HCT116 (cell line): ENCODE results near the gene PLEKHM3. TPM values are rescaled to one million over a fixed set of nuclear protein-coding genes. Genes with fewer than 3 reads are reported as not detected.

ENCODE experiments used
- ATAC-seq: fragments of 200-7000 bp; cut with Tn5 transposase; 2 replicates; pipeline ENCODE4 v1.9.1; 2020; ENCODE audit warnings: mild to moderate bottlenecking, moderate library complexity
- BruUV-seq: library from RNA; stranded (reverse); fragments of 400-500 nt; replicated peaks from 2 replicates; lab custom pipeline; 2021; lab: Mats Ljungman, UMichigan
- CTCF ChIA-PET: fragments of 300-600 bp; sonication (Branson Sonifier 250); formaldehyde crosslinking; loops from one replicate; lab custom pipeline; 2021; ENCODE audit warnings: antibody characterized with exemption; lab: Charles Lee
- POLR2A ChIA-PET: fragments of 300-600, 350-600 bp; sonication (Branson Sonifier 250); formaldehyde crosslinking; loops from one replicate; lab custom pipeline; 2021; ENCODE audit warnings: antibody characterized with exemption; lab: Charles Lee
- RAD21 ChIA-PET, 2 experiments: fragments of 300-600 bp; sonication (Branson Sonifier 250); formaldehyde crosslinking; loops; one replicate each; lab custom pipeline; 2023; ENCODE audit warnings: low total read pairs in 2 of 2; ENCODE audit not compliant: uncharacterized antibody in 2 of 2, unreplicated experiment in 2 of 2, low non-redundant PET in 1 of 2; lab: Charles Lee
- DNase-seq: peaks from one replicate; pipeline ENCODE4 v3.0.0-alpha.2; 2010; ENCODE audit warnings: low read depth, low spot score
- H2AFZ ChIP-seq: fragments of 200-600 bp; shearing (Covaris generic), sonication (generic); 2 replicates; pipeline ENCODE4 v1.6.1; 2017; ENCODE audit warnings: low read depth, mixed run types, mixed read lengths, antibody characterized with exemption, low read length; ENCODE audit not compliant: poor library complexity, severe bottlenecking
- H3K27ac ChIP-seq: 2 replicates; pipeline ENCODE4 v1.5.1; 2012; ENCODE audit warnings: low read depth, low read length
- H3K27me3 ChIP-seq: fragments of 200-600 bp; sonication (generic); 2 replicates; pipeline ENCODE4 v1.6.1; 2016; ENCODE audit warnings: mixed run types, low read length, mixed read lengths; ENCODE audit not compliant: insufficient read depth
- H3K36me3 ChIP-seq, 2 experiments: fragments of 200-500 bp in 1 of 2; fragments of 200-600 bp in 1 of 2; sonication (Bioruptor generic) in 1 of 2; sonication (generic) in 1 of 2; 2 replicates each; pipeline versions ENCODE4 v1.5.1 to v1.6.1; 2014 to 2016; ENCODE audit warnings: low read length in 2 of 2, inconsistent platforms in 1 of 2, mixed read lengths in 1 of 2, mixed run types in 1 of 2; ENCODE audit not compliant: insufficient read depth in 2 of 2, control insufficient read depth in 1 of 2
- H3K4me1 ChIP-seq, 2 experiments: fragments of 200-600 bp in 1 of 2; sonication (generic) in 1 of 2; 2 replicates each; pipeline versions ENCODE4 v1.5.1 to v1.6.1; 2012 to 2017; ENCODE audit warnings: low read length in 2 of 2, inconsistent platforms in 1 of 2, mild to moderate bottlenecking in 1 of 2, mixed read lengths in 1 of 2, mixed run types in 1 of 2, moderate library complexity in 1 of 2; ENCODE audit not compliant: insufficient read depth in 2 of 2, control insufficient read depth in 1 of 2
- H3K4me2 ChIP-seq: fragments of 200-600 bp; sonication (generic); 2 replicates; pipeline ENCODE4 v1.6.1; 2017; ENCODE audit warnings: mixed run types, low read length, mixed read lengths
- H3K4me3 ChIP-seq, 2 experiments: fragments of 200-600 bp in 1 of 2; sonication (generic) in 1 of 2; replicated peaks in 1 of 2; 2 replicates each; pipeline ENCODE4 v1.5.1; 2011 to 2016; ENCODE audit warnings: low read length in 2 of 2, control low read depth in 1 of 2, low read depth in 1 of 2, mild to moderate bottlenecking in 1 of 2, mixed read lengths in 1 of 2, mixed run types in 1 of 2
- H3K79me2 ChIP-seq: fragments of 200-600 bp; sonication (generic); 2 replicates; pipeline ENCODE4 v1.6.1; 2017; ENCODE audit warnings: mild to moderate bottlenecking, mixed run types, low read length, moderate library complexity, mixed read lengths; ENCODE audit not compliant: insufficient read depth
- H3K9ac ChIP-seq: fragments of 200-600 bp; sonication (generic); 2 replicates; pipeline ENCODE4 v1.6.1; 2016; ENCODE audit warnings: low read length, mixed read lengths
- H3K9me2 ChIP-seq: fragments of 200-600 bp; sonication (generic), shearing (Covaris generic); 2 replicates; pipeline ENCODE4 v1.6.1; 2017; ENCODE audit warnings: mixed run types, mild to moderate bottlenecking, moderate library complexity; ENCODE audit not compliant: insufficient read depth
- H3K9me3 ChIP-seq, 2 experiments: fragments of 200-500 bp in 1 of 2; fragments of 200-600 bp in 1 of 2; sonication (Bioruptor generic) in 1 of 2; sonication (generic) in 1 of 2; 2 replicates each; pipeline ENCODE4 v1.6.1; 2014 to 2017; ENCODE audit warnings: low read length in 2 of 2, mixed read lengths in 2 of 2, inconsistent platforms in 1 of 2, low read depth in 1 of 2, mild to moderate bottlenecking in 1 of 2, mixed run types in 1 of 2, moderate library complexity in 1 of 2; ENCODE audit not compliant: control insufficient read depth in 1 of 2, insufficient read depth in 1 of 2
- H4K20me1 ChIP-seq: fragments of 200-600 bp; sonication (generic), shearing (Covaris generic); 2 replicates; pipeline ENCODE4 v1.6.1; 2017; ENCODE audit warnings: mixed run types, mild to moderate bottlenecking, moderate library complexity; ENCODE audit not compliant: insufficient read depth
- CBX3 ChIP-seq: IDR thresholded peaks from 2 replicates; pipeline ENCODE4 v1.6.1; 2012; ENCODE audit warnings: low read depth
- EGR1 ChIP-seq: IDR thresholded peaks from 2 replicates; pipeline ENCODE4 v1.6.1; 2012; ENCODE audit warnings: low read depth
- EZH2 ChIP-seq: fragments of 200-600 bp; sonication (generic); IDR thresholded peaks from 2 replicates; pipeline ENCODE4 v1.6.1; 2017; ENCODE audit warnings: antibody characterized with exemption, mixed run types
- EZH2phosphoT487 ChIP-seq: fragments of 200-600 bp; IDR thresholded peaks from 2 replicates; pipeline ENCODE4 v1.6.1; 2018; ENCODE audit warnings: antibody characterized with exemption, borderline replicate concordance
- JUND ChIP-seq: IDR thresholded peaks from 2 replicates; pipeline ENCODE4 v1.6.1; 2012
- POLR2A ChIP-seq: IDR thresholded peaks from 2 replicates; pipeline ENCODE4 v1.7.0; 2011; ENCODE audit warnings: borderline replicate concordance; ENCODE audit not compliant: insufficient read depth, insufficient read length; ENCODE audit errors: extremely low read depth
- RAD21 ChIP-seq: IDR thresholded peaks from 2 replicates; pipeline ENCODE4 v1.6.1; 2012; ENCODE audit warnings: low read depth, mild to moderate bottlenecking
- SIN3A ChIP-seq: IDR thresholded peaks from 2 replicates; pipeline ENCODE4 v1.6.1; 2012; ENCODE audit warnings: low read depth
- SP1 ChIP-seq: IDR thresholded peaks from 2 replicates; pipeline ENCODE4 v1.6.1; 2012; ENCODE audit warnings: low read depth
- SRF ChIP-seq: IDR thresholded peaks from 2 replicates; pipeline ENCODE4 v1.6.1; 2012; ENCODE audit warnings: low read depth
- TCF7L2 ChIP-seq: IDR thresholded peaks from 2 replicates; pipeline ENCODE4 v1.7.0; 2011; ENCODE audit warnings: borderline replicate concordance, inconsistent platforms; ENCODE audit not compliant: insufficient read depth, insufficient read length; ENCODE audit errors: extremely low read depth
- YY1 ChIP-seq: IDR thresholded peaks from 2 replicates; pipeline ENCODE4 v1.6.1; 2011; ENCODE audit warnings: low read length, low read depth, moderate library complexity, mild to moderate bottlenecking; ENCODE audit not compliant: insufficient replicate concordance; ENCODE audit errors: extremely low read depth
- ZNF274 ChIP-seq: fragments of 200-500 bp; sonication (Bioruptor generic); IDR thresholded peaks from 2 replicates; pipeline ENCODE4 v1.6.1; 2014; ENCODE audit warnings: mild to moderate bottlenecking, low read depth, low read length, inconsistent platforms
- intact Hi-C: fragments of 100-400 bp; cut with micrococcal nuclease; formaldehyde crosslinking; loops from 2 replicates; pipeline ENCODE4 v1.10.0; 2022
- total RNA-seq: library from RNA; stranded (reverse); gene quantifications from one replicate; pipeline ENCODE4 v1.2.1, GENCODE V29; 2021; ENCODE audit not compliant: unreplicated experiment
- TF ChIP-seq, protein P1 (sequence below): IDR thresholded peaks from 2 replicates; pipeline ENCODE4 v1.6.1; 2012
- TF ChIP-seq, protein P2 (sequence below), 3 experiments: fragments of 200-600 bp in 1 of 3; sonication (generic) in 1 of 3; IDR thresholded peaks in 2 of 3; conservative IDR thresholded peaks in 1 of 3; 2 replicates each; pipeline ENCODE4 v1.5.1; 2012 to 2017; ENCODE audit warnings: low read depth in 2 of 3, low read length in 2 of 3, antibody characterized with exemption in 1 of 3, borderline replicate concordance in 1 of 3, control low read depth in 1 of 3, mild to moderate bottlenecking in 1 of 3, mixed read lengths in 1 of 3, mixed run types in 1 of 3, moderate library complexity in 1 of 3; ENCODE audit not compliant: insufficient read depth in 1 of 3
- TF ChIP-seq, protein P3 (sequence below): IDR thresholded peaks from 2 replicates; pipeline ENCODE4 v1.6.1; 2011; ENCODE audit warnings: mild to moderate bottlenecking, low read length, moderate library complexity; ENCODE audit not compliant: insufficient replicate concordance; ENCODE audit errors: extremely low read depth
- TF ChIP-seq, protein P4 (sequence below): IDR thresholded peaks from 2 replicates; pipeline ENCODE4 v1.6.1; 2012

Gene PLEKHM3
- total RNA-seq, 1 experiment from 2014 or later = 6.3 TPM

DNA sequence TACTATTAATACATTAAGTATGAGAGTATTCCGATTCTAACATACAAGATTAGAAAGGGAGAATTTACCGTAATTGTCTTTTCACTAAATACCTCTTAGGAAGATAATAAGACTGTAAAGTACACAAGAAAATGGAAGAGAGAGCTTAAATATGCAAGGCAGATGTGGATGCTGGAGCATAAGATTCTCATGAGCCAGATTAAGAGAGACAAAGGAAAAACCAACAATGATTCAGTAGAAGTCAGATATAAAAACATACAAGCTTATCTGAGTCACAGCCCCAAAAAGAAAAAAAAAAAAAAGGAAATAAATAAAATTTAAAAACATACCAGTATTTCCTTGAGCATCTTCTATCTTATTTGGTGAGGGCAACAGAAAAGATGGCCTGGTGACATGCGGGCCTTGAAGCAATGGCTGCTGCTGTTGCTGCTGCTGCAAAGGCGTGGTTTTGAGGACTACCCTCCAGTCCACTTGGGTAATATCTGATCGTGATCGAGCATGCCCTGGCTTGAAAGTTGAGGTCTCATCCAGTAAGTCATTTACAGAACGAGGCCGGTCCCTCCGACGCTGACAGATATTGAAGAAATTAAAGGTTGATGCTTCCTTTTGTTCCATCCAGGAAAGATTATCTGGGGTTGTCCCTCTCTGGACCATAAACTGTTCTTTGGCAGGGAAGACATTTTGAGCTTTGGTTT is 24.5 kb downstream of the PLEKHM3 start:
- ChIA-PET POLR2A (no interaction called here), CTCF (no interaction called here), RAD21 (no interaction called here)
- H3K79me2 ChIP-seq = no peaks in the 10 kb centered on the region
- TF ChIP-seq JUND (no peak), SIN3A (no peak), EZH2 (no peak), YY1 (no peak), ZNF274 (no peak), CBX3 (no peak), SP1 (no peak), EZH2phosphoT487 (no peak), POLR2A (no peak), SRF (no peak), EGR1 (no peak), TCF7L2 (no peak), RAD21 (no peak)
- TF ChIP-seq, protein P1, sequence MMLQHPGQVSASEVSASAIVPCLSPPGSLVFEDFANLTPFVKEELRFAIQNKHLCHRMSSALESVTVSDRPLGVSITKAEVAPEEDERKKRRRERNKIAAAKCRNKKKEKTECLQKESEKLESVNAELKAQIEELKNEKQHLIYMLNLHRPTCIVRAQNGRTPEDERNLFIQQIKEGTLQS = no peak
- TF ChIP-seq, protein P2, sequence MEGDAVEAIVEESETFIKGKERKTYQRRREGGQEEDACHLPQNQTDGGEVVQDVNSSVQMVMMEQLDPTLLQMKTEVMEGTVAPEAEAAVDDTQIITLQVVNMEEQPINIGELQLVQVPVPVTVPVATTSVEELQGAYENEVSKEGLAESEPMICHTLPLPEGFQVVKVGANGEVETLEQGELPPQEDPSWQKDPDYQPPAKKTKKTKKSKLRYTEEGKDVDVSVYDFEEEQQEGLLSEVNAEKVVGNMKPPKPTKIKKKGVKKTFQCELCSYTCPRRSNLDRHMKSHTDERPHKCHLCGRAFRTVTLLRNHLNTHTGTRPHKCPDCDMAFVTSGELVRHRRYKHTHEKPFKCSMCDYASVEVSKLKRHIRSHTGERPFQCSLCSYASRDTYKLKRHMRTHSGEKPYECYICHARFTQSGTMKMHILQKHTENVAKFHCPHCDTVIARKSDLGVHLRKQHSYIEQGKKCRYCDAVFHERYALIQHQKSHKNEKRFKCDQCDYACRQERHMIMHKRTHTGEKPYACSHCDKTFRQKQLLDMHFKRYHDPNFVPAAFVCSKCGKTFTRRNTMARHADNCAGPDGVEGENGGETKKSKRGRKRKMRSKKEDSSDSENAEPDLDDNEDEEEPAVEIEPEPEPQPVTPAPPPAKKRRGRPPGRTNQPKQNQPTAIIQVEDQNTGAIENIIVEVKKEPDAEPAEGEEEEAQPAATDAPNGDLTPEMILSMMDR (IDR thresholded peaks at IDR 0.05 in 2 of 3, conservative IDR thresholded peaks at IDR 0.05 in 1 of 3; ENCODE audit: borderline replicate concordance in 1 of 3, insufficient read depth in 1 of 3, low read depth in 2 of 3, low read length in 2 of 3) = no peak
- TF ChIP-seq, protein P3, sequence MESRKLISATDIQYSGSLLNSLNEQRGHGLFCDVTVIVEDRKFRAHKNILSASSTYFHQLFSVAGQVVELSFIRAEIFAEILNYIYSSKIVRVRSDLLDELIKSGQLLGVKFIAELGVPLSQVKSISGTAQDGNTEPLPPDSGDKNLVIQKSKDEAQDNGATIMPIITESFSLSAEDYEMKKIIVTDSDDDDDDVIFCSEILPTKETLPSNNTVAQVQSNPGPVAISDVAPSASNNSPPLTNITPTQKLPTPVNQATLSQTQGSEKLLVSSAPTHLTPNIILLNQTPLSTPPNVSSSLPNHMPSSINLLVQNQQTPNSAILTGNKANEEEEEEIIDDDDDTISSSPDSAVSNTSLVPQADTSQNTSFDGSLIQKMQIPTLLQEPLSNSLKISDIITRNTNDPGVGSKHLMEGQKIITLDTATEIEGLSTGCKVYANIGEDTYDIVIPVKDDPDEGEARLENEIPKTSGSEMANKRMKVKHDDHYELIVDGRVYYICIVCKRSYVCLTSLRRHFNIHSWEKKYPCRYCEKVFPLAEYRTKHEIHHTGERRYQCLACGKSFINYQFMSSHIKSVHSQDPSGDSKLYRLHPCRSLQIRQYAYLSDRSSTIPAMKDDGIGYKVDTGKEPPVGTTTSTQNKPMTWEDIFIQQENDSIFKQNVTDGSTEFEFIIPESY = no peak
- TF ChIP-seq, protein P4, sequence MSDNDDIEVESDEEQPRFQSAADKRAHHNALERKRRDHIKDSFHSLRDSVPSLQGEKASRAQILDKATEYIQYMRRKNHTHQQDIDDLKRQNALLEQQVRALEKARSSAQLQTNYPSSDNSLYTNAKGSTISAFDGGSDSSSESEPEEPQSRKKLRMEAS = no peak
- DNase-seq (no peak), ATAC-seq (no peak)
- intact Hi-C loops = no loop called here
- H3K9me2 ChIP-seq = no peaks in the 10 kb centered on the region
- no peak overlapping the region for H3K27ac ChIP-seq
- no peak overlapping the region for H2AFZ ChIP-seq
- H3K4me2 ChIP-seq = no peak overlapping the region
- H3K36me3 ChIP-seq = no peaks in the 10 kb centered on the region
- no peaks in the 10 kb centered on the region for H3K9me3 ChIP-seq
- H4K20me1 ChIP-seq = no peaks in the 10 kb centered on the region
- no TSS peak for BruUV-seq
- no peaks in the 10 kb centered on the region for H3K4me1 ChIP-seq
- H3K27me3 ChIP-seq = no peaks in the 10 kb centered on the region
- H3K4me3 ChIP-seq = no peak overlapping the region
- H3K9ac ChIP-seq = no peak overlapping the region
